ENCODE measurements around the gene PSMB11.

PSMB11 gene

DNA sequence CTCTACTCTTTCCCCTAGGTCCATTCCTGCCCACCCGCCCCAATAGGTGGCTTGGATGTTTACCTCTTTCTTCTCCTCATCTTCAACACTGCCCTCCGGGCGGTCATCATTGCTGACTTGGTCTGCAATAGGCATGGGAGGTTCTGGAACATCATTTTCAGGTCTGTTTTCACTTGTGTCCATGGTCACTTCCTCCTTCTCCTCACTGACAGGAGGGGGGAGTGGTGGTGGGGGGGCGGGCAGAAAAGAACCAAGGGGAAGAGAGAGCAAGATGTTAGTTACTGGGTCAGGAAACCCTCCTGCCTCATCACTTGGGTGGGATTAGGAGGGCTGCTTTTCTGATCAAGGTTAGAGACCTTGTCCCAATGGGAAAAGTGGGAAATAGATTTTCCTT, 27.4 kb downstream of the PSMB11 start:
- Mint-ChIP-seq H3K4me1 (ENCODE audit: low read depth) (peaks cover 32% of the 10 kb centered on the region), H3K9me3 (no peaks in the 10 kb centered on the region), H3K4me3 (no peak overlapping the region), H3K27me3 (ENCODE audit: low read depth) (no peaks in the 10 kb centered on the region), H3K36me3 (ENCODE audit: low read depth) (peaks cover 41% of the 10 kb centered on the region), H3K27ac (peak overlapping the region; percentile 49)

DNA sequence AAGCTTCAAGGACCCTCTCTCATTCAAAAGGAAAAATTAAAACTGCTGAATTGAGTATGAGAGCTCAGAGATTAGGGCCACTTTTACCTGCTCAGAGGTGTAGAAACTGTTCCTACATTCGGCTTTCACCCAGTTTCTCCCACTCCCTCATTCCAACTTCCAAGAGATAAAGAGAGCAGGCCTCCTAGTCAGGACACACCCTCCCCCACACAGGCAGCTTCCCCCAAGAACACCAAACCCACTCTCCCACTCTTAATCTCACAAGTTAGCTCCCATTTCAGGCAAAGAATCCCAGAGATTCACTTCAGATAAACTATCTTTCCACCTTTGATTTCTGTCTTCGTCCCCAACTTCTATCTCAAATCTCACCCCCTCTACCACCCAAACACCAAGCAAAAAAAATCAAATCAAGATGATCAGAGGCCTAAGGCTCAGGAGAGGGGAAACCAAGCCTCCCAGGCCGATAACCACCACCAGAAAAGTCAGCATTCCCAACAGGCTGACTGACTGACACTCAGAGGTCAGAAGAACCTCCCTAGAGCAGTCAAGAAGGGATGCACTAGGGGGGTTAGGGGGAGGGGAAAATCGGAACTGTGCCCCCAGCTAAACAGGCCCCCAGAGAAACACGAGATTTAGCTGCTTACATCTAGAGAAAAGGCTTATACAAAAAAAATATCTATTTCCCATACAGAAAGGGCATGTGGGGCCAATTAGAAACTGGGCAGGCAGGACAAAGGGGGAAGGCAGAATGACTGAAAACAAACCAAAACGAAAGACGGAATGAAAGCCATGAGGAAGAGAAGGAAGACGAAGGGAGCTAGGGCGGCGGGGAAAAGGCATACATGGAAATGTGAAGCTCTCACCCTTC, 28.5 kb downstream of the PSMB11 start:
- Mint-ChIP-seq H3K27ac (peak overlapping the region; percentile 85), H3K36me3 (ENCODE audit: low read depth) (peaks cover 43% of the 10 kb centered on the region), H3K9me3 (no peaks in the 10 kb centered on the region), H3K4me1 (ENCODE audit: low read depth) (peaks cover 32% of the 10 kb centered on the region), H3K4me3 (peak overlapping the region; percentile 97), H3K27me3 (ENCODE audit: low read depth) (no peaks in the 10 kb centered on the region)

DNA sequence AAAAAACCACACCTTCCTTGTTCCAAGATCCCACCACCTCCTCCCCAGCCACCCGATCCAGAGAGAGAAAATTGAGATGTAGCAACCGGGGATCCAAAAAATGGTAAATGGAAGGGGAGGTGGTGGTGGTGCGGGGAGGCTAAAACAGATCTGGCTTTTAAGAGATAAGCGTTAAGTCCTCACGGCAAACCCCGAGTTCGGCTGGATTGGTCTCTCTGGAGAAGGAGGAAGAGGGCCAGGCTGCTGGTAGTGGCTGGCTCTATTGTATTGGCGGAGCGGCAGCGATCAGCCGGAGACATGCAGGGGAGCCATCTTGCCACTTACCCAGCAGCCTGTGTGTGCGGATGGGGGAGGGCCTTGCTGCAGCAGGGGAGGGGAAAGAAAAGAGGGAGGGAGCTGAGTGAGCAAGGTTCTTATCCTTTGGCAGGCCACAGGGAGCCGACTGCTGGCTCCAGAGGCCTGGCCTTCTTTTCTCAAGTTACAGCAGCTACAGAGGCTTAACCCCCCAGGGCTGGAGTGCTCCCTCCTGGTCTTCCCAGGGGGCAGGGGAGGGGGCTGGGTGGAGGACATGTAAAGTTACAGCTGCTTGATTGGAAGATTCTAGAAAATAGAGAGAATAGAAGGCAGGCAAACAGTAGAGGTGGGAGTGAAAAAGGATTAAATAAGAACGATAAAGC, 29.4 kb downstream of the PSMB11 start:
- Mint-ChIP-seq H3K27ac (peak overlapping the region; percentile 85), H3K4me1 (ENCODE audit: low read depth) (peaks cover 29% of the 10 kb centered on the region), H3K9me3 (no peaks in the 10 kb centered on the region), H3K4me3 (peak overlapping the region; percentile 97), H3K36me3 (ENCODE audit: low read depth) (peaks cover 42% of the 10 kb centered on the region), H3K27me3 (ENCODE audit: low read depth) (no peaks in the 10 kb centered on the region)

DNA sequence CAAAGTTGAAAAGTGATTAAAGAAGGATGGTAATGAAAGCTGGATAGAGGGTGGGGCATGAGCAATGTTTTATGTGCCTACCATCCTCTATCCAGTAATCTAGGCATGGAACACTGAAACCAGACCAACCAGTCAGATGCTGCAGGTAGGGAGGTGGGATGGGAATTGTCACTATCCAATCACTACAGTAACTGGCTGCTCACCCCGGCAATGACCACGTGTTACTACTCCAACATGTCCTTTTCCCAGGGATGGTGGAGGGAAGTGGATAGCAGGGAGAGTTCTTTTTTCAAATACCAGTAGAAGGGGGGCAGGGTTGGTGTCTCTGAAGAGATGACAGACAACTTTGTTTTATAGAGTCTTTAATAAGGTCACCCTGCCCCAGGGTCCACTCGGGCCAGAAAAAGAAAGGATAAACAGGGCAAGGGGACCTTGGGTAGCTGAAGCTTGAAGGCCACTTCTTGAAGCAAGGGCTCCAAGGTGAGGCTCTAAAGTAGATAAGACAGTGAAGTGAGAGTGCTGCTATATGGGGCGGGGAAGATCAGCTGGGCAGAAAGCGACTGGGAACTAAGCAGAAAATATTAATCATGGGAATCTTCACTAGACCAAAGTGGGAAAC, 30.0 kb downstream of the PSMB11 start:
- Mint-ChIP-seq H3K4me3 (peak overlapping the region; percentile 97), H3K9me3 (no peaks in the 10 kb centered on the region), H3K27ac (peak overlapping the region; percentile 85), H3K36me3 (ENCODE audit: low read depth) (peaks cover 41% of the 10 kb centered on the region), H3K27me3 (ENCODE audit: low read depth) (no peaks in the 10 kb centered on the region), H3K4me1 (ENCODE audit: low read depth) (peaks cover 29% of the 10 kb centered on the region)

DNA sequence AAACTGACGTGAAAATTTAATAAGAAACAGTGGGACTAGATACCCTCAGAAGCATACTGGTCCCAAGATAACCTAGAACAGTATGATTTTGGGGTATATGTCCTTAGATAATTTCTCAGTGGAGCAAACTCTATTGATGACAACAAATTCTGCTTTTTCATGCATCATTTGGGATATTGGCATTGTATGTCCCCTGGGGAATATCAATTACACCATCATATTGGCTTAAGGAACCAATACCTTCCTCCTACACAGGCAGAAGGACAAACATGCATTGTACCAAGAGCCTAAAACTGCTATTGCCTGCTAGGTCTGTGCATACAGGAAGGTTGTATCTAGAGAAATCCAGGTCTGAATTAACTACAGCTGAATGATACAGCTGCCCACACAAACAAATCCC, 32.9 kb downstream of the PSMB11 start:
- Mint-ChIP-seq H3K4me3 (no peak overlapping the region), H3K4me1 (ENCODE audit: low read depth) (peaks cover 20% of the 10 kb centered on the region), H3K9me3 (no peaks in the 10 kb centered on the region), H3K27ac (no peak overlapping the region), H3K36me3 (ENCODE audit: low read depth) (peaks cover 55% of the 10 kb centered on the region), H3K27me3 (ENCODE audit: low read depth) (no peaks in the 10 kb centered on the region)

DNA sequence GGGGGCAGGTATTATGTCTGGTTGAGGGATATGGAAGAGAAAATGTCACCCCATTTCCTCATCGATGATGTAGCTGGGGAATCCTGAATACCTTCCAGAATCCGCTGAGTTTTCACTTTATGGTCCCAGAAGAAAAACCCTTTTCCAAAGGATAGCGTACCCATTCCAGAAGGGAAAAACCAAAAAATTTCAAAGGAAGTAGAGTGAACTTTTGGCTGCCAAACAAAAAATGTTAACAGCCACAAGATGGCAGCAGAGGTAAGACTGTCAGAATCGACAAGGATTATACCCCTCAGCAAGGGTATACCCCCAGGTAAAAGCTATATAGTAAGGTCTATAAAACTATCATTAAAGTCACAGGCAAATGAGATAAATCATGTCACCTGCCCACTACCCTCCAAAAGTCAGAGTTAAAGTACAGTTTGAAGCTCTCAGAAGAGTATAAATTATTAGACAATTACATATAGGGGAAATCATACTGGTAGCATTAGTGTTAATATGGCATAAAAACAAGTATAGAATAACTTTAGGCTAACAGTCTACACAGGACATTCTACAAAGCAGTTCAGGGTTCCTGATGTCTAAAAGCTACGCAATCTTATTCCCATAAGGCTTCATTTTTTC, 34.9 kb downstream of the PSMB11 start:
- no peaks in the 10 kb centered on the region for H3K9me3 Mint-ChIP-seq

DNA sequence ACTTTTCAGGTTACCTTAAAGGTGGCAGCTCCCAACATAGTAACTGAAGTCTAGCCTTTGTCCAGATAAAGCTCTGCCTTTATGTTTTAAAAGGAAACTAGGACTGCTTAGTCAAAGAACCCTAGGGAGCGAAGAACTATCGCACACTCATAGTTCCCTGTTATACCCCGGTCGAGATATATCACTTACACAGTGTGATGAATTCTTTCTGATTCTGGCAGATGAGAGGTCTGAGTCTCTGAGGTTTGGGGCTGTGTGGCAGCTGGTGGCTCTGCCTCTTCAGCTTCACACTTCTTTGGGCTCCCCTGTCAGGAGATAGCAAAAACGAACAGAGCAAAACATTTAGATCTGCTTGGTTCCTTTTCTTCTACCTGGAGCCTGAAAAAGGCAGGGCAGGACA, 36.0 kb downstream of the PSMB11 start:
- H3K9me3 Mint-ChIP-seq: no peaks in the 10 kb centered on the region
- no peak overlapping the region for H3K4me3 Mint-ChIP-seq
- no peaks in the 10 kb centered on the region for H3K4me1 Mint-ChIP-seq (ENCODE audit: low read depth)
- H3K27ac Mint-ChIP-seq: no peak overlapping the region
- no peaks in the 10 kb centered on the region for H3K27me3 Mint-ChIP-seq (ENCODE audit: low read depth)
- peaks cover 55% of the 10 kb centered on the region for H3K36me3 Mint-ChIP-seq (ENCODE audit: low read depth)

More for the DNA sequence above, 34.9 kb downstream of the PSMB11 start:
- H3K27me3 Mint-ChIP-seq (ENCODE audit: low read depth): no peaks in the 10 kb centered on the region
- H3K27ac Mint-ChIP-seq: no peak overlapping the region
- no peak overlapping the region for H3K4me3 Mint-ChIP-seq
- H3K36me3 Mint-ChIP-seq (ENCODE audit: low read depth): peaks cover 62% of the 10 kb centered on the region
- peaks cover 5% of the 10 kb centered on the region for H3K4me1 Mint-ChIP-seq (ENCODE audit: low read depth)

DNA sequence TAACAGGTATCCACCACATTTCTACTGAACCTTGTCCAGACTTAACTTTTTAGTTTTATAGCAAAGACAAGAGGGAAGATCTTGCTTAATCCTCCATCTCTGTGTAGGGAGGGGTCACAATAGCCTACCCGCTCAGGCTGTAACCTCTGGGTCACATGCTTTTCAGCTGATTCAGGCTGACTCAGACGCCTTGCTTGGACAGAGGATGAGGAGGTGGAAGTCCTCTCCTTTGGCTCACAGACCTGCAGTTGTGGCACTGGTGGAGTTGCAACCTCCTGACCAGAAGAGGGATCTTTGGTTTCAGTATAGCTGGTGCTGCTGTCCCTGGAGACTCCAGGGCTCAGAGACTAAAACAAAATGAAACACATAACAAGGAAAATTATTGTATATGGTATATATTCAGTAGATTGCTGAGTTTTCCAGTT, 36.7 kb downstream of the PSMB11 start:
- Mint-ChIP-seq H3K4me1 (ENCODE audit: low read depth) (no peaks in the 10 kb centered on the region), H3K4me3 (no peak overlapping the region), H3K27ac (no peak overlapping the region), H3K9me3 (no peaks in the 10 kb centered on the region), H3K36me3 (ENCODE audit: low read depth) (peaks cover 55% of the 10 kb centered on the region), H3K27me3 (ENCODE audit: low read depth) (no peaks in the 10 kb centered on the region)

DNA sequence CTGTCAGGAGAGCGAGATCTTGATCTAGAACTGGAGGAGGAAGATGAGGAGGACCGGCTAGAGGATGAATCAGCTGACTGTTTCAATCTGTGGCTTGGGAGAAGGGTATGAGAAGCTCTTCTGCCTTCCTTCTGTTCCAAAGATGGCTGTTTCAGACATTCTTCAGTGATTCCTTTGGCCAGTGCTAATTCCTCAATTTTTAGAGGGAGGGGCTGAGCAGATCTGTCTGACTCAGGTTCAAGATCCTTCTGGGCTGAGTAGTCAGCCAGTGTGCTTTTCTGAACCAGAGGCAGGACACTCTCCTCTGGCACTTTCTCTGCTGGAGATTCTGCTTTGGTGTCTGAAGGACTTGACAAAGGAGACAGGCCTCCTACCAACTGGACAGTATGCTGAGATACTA, 37.7 kb downstream of the PSMB11 start:
- Mint-ChIP-seq H3K36me3 (ENCODE audit: low read depth) (peaks cover 55% of the 10 kb centered on the region), H3K4me1 (ENCODE audit: low read depth) (no peaks in the 10 kb centered on the region), H3K9me3 (no peaks in the 10 kb centered on the region), H3K27ac (no peak overlapping the region), H3K27me3 (ENCODE audit: low read depth) (no peaks in the 10 kb centered on the region), H3K4me3 (no peak overlapping the region)

DNA sequence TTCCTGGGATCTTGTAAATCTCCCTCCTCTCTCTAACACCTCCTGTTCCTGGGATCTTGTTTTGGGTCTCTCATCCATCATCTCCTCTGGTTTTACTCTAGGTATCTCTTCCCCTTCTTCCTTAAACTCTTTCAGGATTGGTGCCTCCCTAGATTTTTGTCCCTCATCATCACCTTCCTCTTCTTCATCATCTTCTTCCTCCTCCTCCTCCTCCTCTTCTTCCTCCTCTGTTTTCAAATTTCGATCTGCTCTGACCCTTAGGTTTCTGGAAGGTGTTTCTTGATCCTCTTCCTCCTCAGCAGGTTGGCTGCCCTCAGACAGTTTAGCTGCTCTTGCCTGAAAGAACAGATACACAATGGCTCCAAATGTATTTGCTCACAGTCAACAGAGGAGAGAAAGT, 38.5 kb downstream of the PSMB11 start:
- H3K9me3 Mint-ChIP-seq: no peaks in the 10 kb centered on the region

DNA sequence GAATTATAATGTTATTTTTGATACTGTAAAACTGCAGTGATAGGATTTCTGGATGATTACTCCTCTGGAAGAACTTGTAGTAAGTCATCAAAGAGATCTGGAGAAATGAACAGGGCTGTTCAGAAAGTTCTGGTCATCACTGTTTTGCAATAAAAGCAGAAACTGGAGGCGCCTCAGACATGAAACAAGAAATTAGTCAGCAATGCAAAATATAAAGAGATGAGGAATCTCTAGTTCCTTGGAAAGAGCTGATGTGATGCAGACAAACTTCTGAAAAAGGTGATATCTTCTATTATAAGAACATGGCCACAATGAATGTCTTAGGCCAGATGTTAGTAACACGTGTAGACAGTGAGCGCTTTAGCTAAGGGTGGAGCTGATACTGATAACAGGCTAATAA, 43.4 kb downstream of the PSMB11 start:
- Mint-ChIP-seq H3K4me1 (ENCODE audit: low read depth) (peaks cover 10% of the 10 kb centered on the region), H3K4me3 (no peak overlapping the region), H3K36me3 (ENCODE audit: low read depth) (peaks cover 51% of the 10 kb centered on the region), H3K9me3 (no peaks in the 10 kb centered on the region), H3K27me3 (ENCODE audit: low read depth) (no peaks in the 10 kb centered on the region), H3K27ac (no peak overlapping the region)

More for the DNA sequence above, 38.5 kb downstream of the PSMB11 start:
- Mint-ChIP-seq H3K27me3 (ENCODE audit: low read depth) (no peaks in the 10 kb centered on the region), H3K4me1 (ENCODE audit: low read depth) (peaks cover 2% of the 10 kb centered on the region), H3K36me3 (ENCODE audit: low read depth) (peaks cover 57% of the 10 kb centered on the region), H3K4me3 (no peak overlapping the region), H3K27ac (no peak overlapping the region)

DNA sequence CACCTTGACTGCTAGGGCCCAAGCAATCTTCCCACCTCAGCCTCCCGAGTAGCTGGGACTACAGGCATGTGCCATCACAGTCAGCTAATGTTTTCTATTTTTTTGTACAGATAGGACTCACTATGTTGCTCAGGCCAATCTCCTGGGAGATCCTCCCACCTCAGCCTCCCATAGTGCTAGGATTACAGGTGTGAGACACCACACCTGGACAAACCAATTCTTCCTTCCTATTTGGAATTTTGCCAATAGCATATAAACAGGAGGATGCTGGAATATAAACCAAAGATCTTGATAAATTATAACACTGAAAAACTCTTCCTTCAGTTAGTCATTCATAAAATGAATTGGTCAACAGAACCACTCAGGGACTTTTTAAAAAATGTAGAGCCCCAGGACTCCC, 44.6 kb downstream of the PSMB11 start:
- no peak overlapping the region for H3K27ac Mint-ChIP-seq
- peaks cover 44% of the 10 kb centered on the region for H3K36me3 Mint-ChIP-seq (ENCODE audit: low read depth)

DNA sequence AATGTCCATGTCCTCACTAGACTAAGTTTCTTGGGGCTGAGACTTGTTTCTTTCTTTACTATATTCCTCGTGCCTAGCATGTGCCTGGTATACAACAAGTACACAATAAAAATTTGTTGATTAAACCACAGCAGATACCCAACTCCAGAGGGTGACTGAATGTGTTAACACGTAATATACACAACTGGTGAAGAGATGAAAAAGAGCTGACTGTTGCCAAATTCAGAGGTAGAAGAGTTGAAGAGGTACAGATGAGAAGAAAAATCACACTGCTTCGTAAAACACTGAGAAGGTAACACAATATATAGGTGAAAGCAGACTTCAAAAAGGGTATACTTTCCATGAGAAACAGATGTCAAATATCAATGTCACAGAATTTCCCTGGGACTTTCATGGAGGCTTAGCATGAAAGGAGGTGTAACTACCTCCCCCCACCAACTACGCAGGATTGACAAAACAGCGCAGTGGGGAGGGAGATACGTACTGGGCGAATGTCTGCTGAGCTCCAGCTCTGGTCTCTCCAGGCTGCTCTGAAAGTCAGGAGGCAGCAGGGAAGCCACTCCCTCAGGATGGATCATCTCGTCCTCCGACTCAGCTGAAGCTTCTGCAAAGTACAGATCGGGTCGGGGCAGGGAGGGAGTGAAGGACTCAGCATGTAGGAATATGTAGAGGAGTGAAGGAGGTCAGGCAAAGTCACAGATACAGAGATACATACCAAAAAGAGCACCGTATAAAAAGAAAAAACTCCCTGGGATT, 47.7 kb downstream of the PSMB11 start:
- peaks cover 46% of the 10 kb centered on the region for H3K36me3 Mint-ChIP-seq (ENCODE audit: low read depth)

More for the DNA sequence above, 44.6 kb downstream of the PSMB11 start:
- no peaks in the 10 kb centered on the region for H3K9me3 Mint-ChIP-seq
- no peaks in the 10 kb centered on the region for H3K27me3 Mint-ChIP-seq (ENCODE audit: low read depth)
- peaks cover 10% of the 10 kb centered on the region for H3K4me1 Mint-ChIP-seq (ENCODE audit: low read depth)
- no peak overlapping the region for H3K4me3 Mint-ChIP-seq

DNA sequence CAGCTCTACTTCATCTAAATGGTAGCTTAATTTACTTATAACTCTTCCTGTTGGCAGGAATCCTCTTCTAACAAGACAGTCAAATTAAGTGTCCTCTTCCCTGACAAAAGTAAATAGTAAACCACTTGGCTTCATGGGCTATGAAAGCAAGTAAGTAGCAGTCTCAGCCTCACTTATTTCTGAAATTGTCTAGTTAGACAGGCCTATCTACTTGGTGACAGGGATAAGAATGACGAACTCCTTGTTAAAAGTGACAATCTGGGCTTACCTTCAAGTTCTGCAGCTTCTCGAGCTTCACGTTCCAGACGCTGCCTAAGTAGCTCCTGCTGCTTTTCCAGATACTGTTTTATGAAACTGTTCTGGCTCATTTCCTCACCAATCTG, 48.2 kb downstream of the PSMB11 start:
- Mint-ChIP-seq H3K4me1 (ENCODE audit: low read depth) (peaks cover 20% of the 10 kb centered on the region), H3K27ac (no peak overlapping the region), H3K4me3 (no peak overlapping the region), H3K27me3 (ENCODE audit: low read depth) (no peaks in the 10 kb centered on the region), H3K36me3 (ENCODE audit: low read depth) (peaks cover 41% of the 10 kb centered on the region), H3K9me3 (no peaks in the 10 kb centered on the region)

More for the DNA sequence above, 47.7 kb downstream of the PSMB11 start:
- Mint-ChIP-seq H3K4me1 (ENCODE audit: low read depth) (peaks cover 20% of the 10 kb centered on the region), H3K27me3 (ENCODE audit: low read depth) (no peaks in the 10 kb centered on the region), H3K9me3 (no peaks in the 10 kb centered on the region), H3K27ac (no peak overlapping the region), H3K4me3 (no peak overlapping the region)

Data from T-helper 1 cell treated with Interleukin-12 subunit alpha and Interleukin-12 subunit beta and Interleukin-4 antibody, amounts not matched to agents 30 μg/mL and 1 μg/mL, for 36 hours (primary cell).